Ishikawa (cell line): ENCODE data around the gene MTERF1.

Experiments used
- CREB1 ChIP-seq: IDR thresholded peaks from 2 replicates; pipeline ENCODE4 v1.6.1; 2012; ENCODE audit warnings: low read depth
- EP300 ChIP-seq: IDR thresholded peaks from 2 replicates; pipeline ENCODE4 v1.6.1; 2012; ENCODE audit warnings: borderline replicate concordance
- FOXM1 ChIP-seq: IDR thresholded peaks from 2 replicates; pipeline ENCODE4 v1.6.1; 2012; ENCODE audit warnings: low read depth, borderline replicate concordance
- NFIC ChIP-seq: IDR thresholded peaks from 2 replicates; pipeline ENCODE4 v1.6.1; 2012
- TAF1 ChIP-seq: IDR thresholded peaks from 2 replicates; pipeline ENCODE4 v1.6.1; 2012; ENCODE audit warnings: low read depth, mild to moderate bottlenecking
- TCF12 ChIP-seq: IDR thresholded peaks from 2 replicates; pipeline ENCODE4 v1.6.1; 2012; ENCODE audit warnings: low read depth
- TEAD4 ChIP-seq: IDR thresholded peaks from 2 replicates; pipeline ENCODE4 v1.6.1; 2012
- YY1 ChIP-seq: IDR thresholded peaks from 2 replicates; pipeline ENCODE4 v1.6.1; 2012; ENCODE audit warnings: low read depth
- ZBTB7A ChIP-seq: IDR thresholded peaks from 2 replicates; pipeline ENCODE4 v1.6.1; 2012; ENCODE audit warnings: low read depth
- TF ChIP-seq, protein P1 (sequence below): IDR thresholded peaks from 2 replicates; pipeline ENCODE4 v1.6.1; 2012
- TF ChIP-seq, protein P2 (sequence below): IDR thresholded peaks from 2 replicates; pipeline ENCODE4 v1.6.1; 2012
- TF ChIP-seq, protein P3 (sequence below): IDR thresholded peaks from 2 replicates; pipeline ENCODE4 v1.6.1; 2012; ENCODE audit warnings: low read depth, mild to moderate bottlenecking

DNA sequence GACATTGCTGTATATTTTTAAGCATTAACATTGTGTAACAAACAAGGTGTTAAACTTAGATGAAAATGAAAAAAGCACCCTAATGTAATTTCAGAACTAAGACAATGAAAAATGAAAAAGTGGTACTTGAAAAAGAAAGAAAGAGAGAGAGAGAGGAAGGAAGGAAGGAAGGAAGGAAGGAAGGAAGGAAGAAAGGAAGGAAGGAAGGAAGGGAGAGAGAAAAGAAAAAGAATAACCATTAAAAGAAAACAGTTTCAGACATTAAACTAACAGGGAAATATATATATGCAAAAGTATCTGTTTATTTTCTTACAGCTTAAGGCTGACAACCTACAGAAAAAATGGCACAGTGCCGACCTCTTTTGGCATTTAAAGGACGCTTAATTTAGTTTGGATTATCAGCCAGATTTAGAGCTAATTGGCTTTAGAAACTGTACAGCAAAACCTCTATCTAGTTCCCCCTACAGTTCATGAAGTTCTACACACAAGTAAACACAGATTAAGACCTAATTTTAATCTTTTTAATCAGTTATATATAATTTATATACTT is 13.8 kb downstream of the MTERF1 start:
- TF ChIP-seq EP300 (no peak), NFIC (no peak), FOXM1 (no peak), YY1 (no peak), TAF1 (no peak), TCF12 (no peak), CREB1 (no peak), ZBTB7A (no peak), TEAD4 (no peak)
- TF ChIP-seq, protein P1, sequence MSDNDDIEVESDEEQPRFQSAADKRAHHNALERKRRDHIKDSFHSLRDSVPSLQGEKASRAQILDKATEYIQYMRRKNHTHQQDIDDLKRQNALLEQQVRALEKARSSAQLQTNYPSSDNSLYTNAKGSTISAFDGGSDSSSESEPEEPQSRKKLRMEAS = no peak
- TF ChIP-seq, protein P2, sequence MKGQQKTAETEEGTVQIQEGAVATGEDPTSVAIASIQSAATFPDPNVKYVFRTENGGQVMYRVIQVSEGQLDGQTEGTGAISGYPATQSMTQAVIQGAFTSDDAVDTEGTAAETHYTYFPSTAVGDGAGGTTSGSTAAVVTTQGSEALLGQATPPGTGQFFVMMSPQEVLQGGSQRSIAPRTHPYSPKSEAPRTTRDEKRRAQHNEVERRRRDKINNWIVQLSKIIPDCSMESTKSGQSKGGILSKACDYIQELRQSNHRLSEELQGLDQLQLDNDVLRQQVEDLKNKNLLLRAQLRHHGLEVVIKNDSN = no peak
- TF ChIP-seq, protein P3, sequence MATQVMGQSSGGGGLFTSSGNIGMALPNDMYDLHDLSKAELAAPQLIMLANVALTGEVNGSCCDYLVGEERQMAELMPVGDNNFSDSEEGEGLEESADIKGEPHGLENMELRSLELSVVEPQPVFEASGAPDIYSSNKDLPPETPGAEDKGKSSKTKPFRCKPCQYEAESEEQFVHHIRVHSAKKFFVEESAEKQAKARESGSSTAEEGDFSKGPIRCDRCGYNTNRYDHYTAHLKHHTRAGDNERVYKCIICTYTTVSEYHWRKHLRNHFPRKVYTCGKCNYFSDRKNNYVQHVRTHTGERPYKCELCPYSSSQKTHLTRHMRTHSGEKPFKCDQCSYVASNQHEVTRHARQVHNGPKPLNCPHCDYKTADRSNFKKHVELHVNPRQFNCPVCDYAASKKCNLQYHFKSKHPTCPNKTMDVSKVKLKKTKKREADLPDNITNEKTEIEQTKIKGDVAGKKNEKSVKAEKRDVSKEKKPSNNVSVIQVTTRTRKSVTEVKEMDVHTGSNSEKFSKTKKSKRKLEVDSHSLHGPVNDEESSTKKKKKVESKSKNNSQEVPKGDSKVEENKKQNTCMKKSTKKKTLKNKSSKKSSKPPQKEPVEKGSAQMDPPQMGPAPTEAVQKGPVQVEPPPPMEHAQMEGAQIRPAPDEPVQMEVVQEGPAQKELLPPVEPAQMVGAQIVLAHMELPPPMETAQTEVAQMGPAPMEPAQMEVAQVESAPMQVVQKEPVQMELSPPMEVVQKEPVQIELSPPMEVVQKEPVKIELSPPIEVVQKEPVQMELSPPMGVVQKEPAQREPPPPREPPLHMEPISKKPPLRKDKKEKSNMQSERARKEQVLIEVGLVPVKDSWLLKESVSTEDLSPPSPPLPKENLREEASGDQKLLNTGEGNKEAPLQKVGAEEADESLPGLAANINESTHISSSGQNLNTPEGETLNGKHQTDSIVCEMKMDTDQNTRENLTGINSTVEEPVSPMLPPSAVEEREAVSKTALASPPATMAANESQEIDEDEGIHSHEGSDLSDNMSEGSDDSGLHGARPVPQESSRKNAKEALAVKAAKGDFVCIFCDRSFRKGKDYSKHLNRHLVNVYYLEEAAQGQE = no peak
